A673 (cell line): Measurements from ENCODE around the gene INSRR.

Source experiments
- CTCF ChIP-seq: fragments of 300-800, 200-600 bp; sonication (generic); conservative IDR thresholded peaks from 2 replicates; pipeline ENCODE4 v1.5.1; 2017; ENCODE audit warnings: low read depth, mild to moderate bottlenecking, antibody characterized with exemption, low read length, moderate library complexity, mixed read lengths
- EZH2 ChIP-seq: fragments of 200-600 bp; sonication (generic); IDR thresholded peaks from 2 replicates; pipeline ENCODE4 v1.6.1; 2017; ENCODE audit warnings: borderline replicate concordance, low read depth, mild to moderate bottlenecking, mixed read lengths, antibody characterized with exemption, low read length; ENCODE audit not compliant: poor library complexity, severe bottlenecking

GRCh38 chr1:156900896-156901589 is 42.1 kb upstream of the INSRR start:
- TF ChIP-seq CTCF (no peak), EZH2 (no peak)
